Astrocyte (in vitro differentiated cells and primary cell): ENCODE measurements around the gene NABP1. TPM values are rescaled to one million over a fixed set of nuclear protein-coding genes. Genes with fewer than 3 reads are reported as not detected.

Experiments used
- DNase-seq: peaks from one replicate; pipeline ENCODE4 v3.0.0-alpha.2; 2010; ENCODE audit warnings: low read depth
- FAIRE-seq: peaks from 2 replicates; lab custom pipeline; 2011; peaks lifted over from hg19 to GRCh38; lab: Jason Lieb, UNC
- H2AFZ ChIP-seq: 2 replicates; pipeline ENCODE4 v1.6.0; 2012; ENCODE audit warnings: low read depth, low read length, inconsistent platforms
- H3K27ac ChIP-seq: 2 replicates; pipeline ENCODE4 v1.5.1; 2011; ENCODE audit warnings: low read depth, low read length, inconsistent platforms
- H3K27me3 ChIP-seq: 2 replicates; pipeline ENCODE4 v1.6.0; 2011; ENCODE audit warnings: low read length, inconsistent platforms; ENCODE audit not compliant: insufficient read depth
- H3K36me3 ChIP-seq: 2 replicates; pipeline ENCODE4 v1.5.1; 2011; ENCODE audit warnings: low read length, inconsistent platforms; ENCODE audit not compliant: insufficient read depth
- H3K4me1 ChIP-seq: 2 replicates; pipeline ENCODE4 v1.5.1; 2011; ENCODE audit warnings: low read length, inconsistent platforms; ENCODE audit not compliant: insufficient read depth
- H3K4me2 ChIP-seq: 2 replicates; pipeline ENCODE4 v1.6.0; 2012; ENCODE audit warnings: low read length, inconsistent platforms
- H3K4me3 ChIP-seq: 2 replicates; pipeline ENCODE4 v1.5.1; 2011; ENCODE audit warnings: low read depth, mild to moderate bottlenecking, low read length, inconsistent platforms; ENCODE audit not compliant: insufficient read depth
- H3K79me2 ChIP-seq: 2 replicates; pipeline ENCODE4 v1.6.0; 2012; ENCODE audit warnings: mild to moderate bottlenecking, low read length, inconsistent platforms; ENCODE audit not compliant: insufficient read depth
- H3K9ac ChIP-seq: 2 replicates; pipeline ENCODE4 v1.6.0; 2012; ENCODE audit warnings: mild to moderate bottlenecking, low read length, inconsistent platforms
- H3K9me3 ChIP-seq: 2 replicates; pipeline ENCODE4 v1.5.1; 2012; ENCODE audit warnings: low read depth, mild to moderate bottlenecking, low read length, inconsistent platforms; ENCODE audit not compliant: insufficient read depth
- H4K20me1 ChIP-seq: 2 replicates; pipeline ENCODE4 v1.6.0; 2012; ENCODE audit warnings: low read length, inconsistent platforms; ENCODE audit not compliant: insufficient read depth
- H3K27ac Mint-ChIP-seq: one replicate; pipeline ENCODE4 v1.8.0; 2021; ENCODE audit warnings: mild to moderate bottlenecking, mixed read lengths; ENCODE audit not compliant: unreplicated experiment
- H3K27me3 Mint-ChIP-seq: one replicate; pipeline ENCODE4 v1.8.0; 2021; ENCODE audit warnings: low read depth, mixed read lengths; ENCODE audit not compliant: unreplicated experiment
- H3K36me3 Mint-ChIP-seq: one replicate; pipeline ENCODE4 v1.8.0; 2021; ENCODE audit warnings: low read depth, mixed read lengths; ENCODE audit not compliant: unreplicated experiment
- H3K4me1 Mint-ChIP-seq: one replicate; pipeline ENCODE4 v1.8.0; 2021; ENCODE audit warnings: low read depth, mixed read lengths; ENCODE audit not compliant: unreplicated experiment
- H3K4me3 Mint-ChIP-seq: one replicate; pipeline ENCODE4 v1.8.0; 2021; ENCODE audit warnings: mild to moderate bottlenecking, moderate library complexity, mixed read lengths; ENCODE audit not compliant: unreplicated experiment
- H3K9me3 Mint-ChIP-seq: one replicate; pipeline ENCODE4 v1.8.0; 2021; ENCODE audit warnings: mild to moderate bottlenecking, mixed read lengths; ENCODE audit not compliant: unreplicated experiment
- CTCF ChIP-seq: IDR thresholded peaks from 2 replicates; pipeline ENCODE4 v1.5.1; 2011; ENCODE audit warnings: low read depth, mild to moderate bottlenecking, inconsistent platforms, low read length, moderate library complexity; ENCODE audit not compliant: insufficient read depth
- EZH2 ChIP-seq: IDR thresholded peaks from 2 replicates; pipeline ENCODE4 v1.6.1; 2012; ENCODE audit warnings: mild to moderate bottlenecking, low read length, inconsistent platforms; ENCODE audit not compliant: insufficient read depth
- total RNA-seq: library from RNA; stranded (reverse); gene quantifications from 2 replicates; pipeline ENCODE4 v1.2.1, GENCODE V29; 2021

NABP1 gene
- total RNA-seq, 1 donor from 2014 or later: 213 TPM

- H3K27me3 ChIP-seq: no peaks in the 10 kb centered on the region
- H3K9me3 ChIP-seq: no peaks in the 10 kb centered on the region
- Mint-ChIP-seq H3K36me3 (no peaks in the 10 kb centered on the region), H3K4me1 (peaks cover 13% of the 10 kb centered on the region), H3K9me3 (peaks cover 4% of the 10 kb centered on the region), H3K27me3 (no peaks in the 10 kb centered on the region), H3K27ac (no peak overlapping the region), H3K4me3 (no peak overlapping the region)
- H3K4me1 ChIP-seq: peaks cover 8% of the 10 kb centered on the region
- H3K4me3 ChIP-seq: no peak overlapping the region
- no peaks in the 10 kb centered on the region for H3K36me3 ChIP-seq
- peak; percentile 75 for FAIRE-seq
- H3K4me2 ChIP-seq: no peak overlapping the region
- no peak overlapping the region for H2AFZ ChIP-seq
- TF ChIP-seq EZH2 (no peak), CTCF (no peak)
- H3K79me2 ChIP-seq: no peaks in the 10 kb centered on the region
- no peak for DNase-seq
- H4K20me1 ChIP-seq: no peaks in the 10 kb centered on the region
- H3K9ac ChIP-seq: no peak overlapping the region
- H3K27ac ChIP-seq: no peak overlapping the region
Observed at GRCh38 chr2:191650896-191651773, 26.8 kb upstream of the NABP1 start.

GRCh38 chr2:191653667-191654391, 24.1 kb upstream of the NABP1 start:
- FAIRE-seq (no peak), DNase-seq (no peak)
- Mint-ChIP-seq H3K27me3 (no peaks in the 10 kb centered on the region), H3K9me3 (peaks cover 4% of the 10 kb centered on the region), H3K36me3 (no peaks in the 10 kb centered on the region), H3K4me3 (no peak overlapping the region), H3K27ac (no peak overlapping the region), H3K4me1 (peaks cover 20% of the 10 kb centered on the region)
- no peaks in the 10 kb centered on the region for H3K9me3 ChIP-seq
- H3K27ac ChIP-seq: no peak overlapping the region
- H3K9ac ChIP-seq: no peak overlapping the region
- H3K4me2 ChIP-seq: no peak overlapping the region
- H3K27me3 ChIP-seq: no peaks in the 10 kb centered on the region
- H3K4me1 ChIP-seq: no peaks in the 10 kb centered on the region
- H4K20me1 ChIP-seq: no peaks in the 10 kb centered on the region
- H2AFZ ChIP-seq: no peak overlapping the region
- H3K4me3 ChIP-seq: no peak overlapping the region
- no peaks in the 10 kb centered on the region for H3K79me2 ChIP-seq
- TF ChIP-seq CTCF (no peak), EZH2 (no peak)
- no peaks in the 10 kb centered on the region for H3K36me3 ChIP-seq
